Hematopoietic multipotent progenitor cell treated with erythropoietin and hydrocortisone succinate and interleukin-3 and kit ligand, for 17 days (in vitro differentiated cells): ENCODE results near the gene FHOD3.
A peak's percentile ranks its signal among the peaks of the same experiment; 100 is the strongest.
"Not testable (repeated sequence)": the region's sequence is repeated elsewhere in the genome, so short reads cannot be mapped to it uniquely, and the experiment has no call there.

Experiments
- DNase-seq: peaks from one replicate; pipeline ENCODE4 v3.0.0-alpha.2; 2015; ENCODE audit warnings: low spot score

The FHOD3 gene

GRCh38 chr18:36451454-36452251 is 154.1 kb downstream of the FHOD3 start:
- no peak for DNase-seq

GRCh38 chr18:36454245-36454644 is 156.7 kb downstream of the FHOD3 start:
- DNase-seq: no peak

- no peak for DNase-seq
Observed at GRCh38 chr18:36454848-36455458, 157.4 kb downstream of the FHOD3 start.

GRCh38 chr18:36455931-36456330 is 158.4 kb downstream of the FHOD3 start:
- DNase-seq: no peak

- no peak for DNase-seq
Observed at GRCh38 chr18:36456622-36457021, 159.1 kb downstream of the FHOD3 start.

GRCh38 chr18:36457683-36458082 is 160.2 kb downstream of the FHOD3 start:
- no peak for DNase-seq

GRCh38 chr18:36458306-36458705 is 160.8 kb downstream of the FHOD3 start:
- no peak for DNase-seq

- DNase-seq: no peak
Observed at GRCh38 chr18:36459203-36459602, 161.7 kb downstream of the FHOD3 start.

GRCh38 chr18:36459786-36460185 is 162.3 kb downstream of the FHOD3 start:
- DNase-seq: no peak

- no peak for DNase-seq
Observed at GRCh38 chr18:36460324-36460850, 162.9 kb downstream of the FHOD3 start.

- DNase-seq: no peak
Observed at GRCh38 chr18:36460854-36461253, 163.3 kb downstream of the FHOD3 start.

- no peak for DNase-seq
Observed at GRCh38 chr18:36461551-36461987, 164.1 kb downstream of the FHOD3 start.

GRCh38 chr18:36463516-36463915 is 166.0 kb downstream of the FHOD3 start:
- not testable (repeated sequence) for DNase-seq

- DNase-seq: peak; percentile 4
Observed at GRCh38 chr18:36464126-36464651, 166.7 kb downstream of the FHOD3 start.

GRCh38 chr18:36465276-36465675 is 167.8 kb downstream of the FHOD3 start:
- DNase-seq: no peak

GRCh38 chr18:36465970-36466369 is 168.5 kb downstream of the FHOD3 start:
- no peak for DNase-seq

- no peak for DNase-seq
Observed at GRCh38 chr18:36467614-36468013, 170.1 kb downstream of the FHOD3 start.

- DNase-seq: no peak
Observed at GRCh38 chr18:36468161-36468560, 170.6 kb downstream of the FHOD3 start.

- DNase-seq: no peak
Observed at GRCh38 chr18:36469461-36469860, 171.9 kb downstream of the FHOD3 start.

- DNase-seq: no peak
Observed at GRCh38 chr18:36470896-36471295, 173.4 kb downstream of the FHOD3 start.

- no peak for DNase-seq
Observed at GRCh38 chr18:36471393-36471792, 173.9 kb downstream of the FHOD3 start.

- no peak for DNase-seq
Observed at GRCh38 chr18:36476433-36476832, 178.9 kb downstream of the FHOD3 start.

- DNase-seq: no peak
Observed at GRCh38 chr18:36477776-36478175, 180.3 kb downstream of the FHOD3 start.
